ENCODE measurements around the gene FADS2. TPM values are rescaled to one million over a fixed set of nuclear protein-coding genes. Genes with fewer than 3 reads are reported as not detected.

The FADS2 gene
- total RNA-seq, 2 experiments from 2014 or later = 0.08 to 0.33 TPM

DNA sequence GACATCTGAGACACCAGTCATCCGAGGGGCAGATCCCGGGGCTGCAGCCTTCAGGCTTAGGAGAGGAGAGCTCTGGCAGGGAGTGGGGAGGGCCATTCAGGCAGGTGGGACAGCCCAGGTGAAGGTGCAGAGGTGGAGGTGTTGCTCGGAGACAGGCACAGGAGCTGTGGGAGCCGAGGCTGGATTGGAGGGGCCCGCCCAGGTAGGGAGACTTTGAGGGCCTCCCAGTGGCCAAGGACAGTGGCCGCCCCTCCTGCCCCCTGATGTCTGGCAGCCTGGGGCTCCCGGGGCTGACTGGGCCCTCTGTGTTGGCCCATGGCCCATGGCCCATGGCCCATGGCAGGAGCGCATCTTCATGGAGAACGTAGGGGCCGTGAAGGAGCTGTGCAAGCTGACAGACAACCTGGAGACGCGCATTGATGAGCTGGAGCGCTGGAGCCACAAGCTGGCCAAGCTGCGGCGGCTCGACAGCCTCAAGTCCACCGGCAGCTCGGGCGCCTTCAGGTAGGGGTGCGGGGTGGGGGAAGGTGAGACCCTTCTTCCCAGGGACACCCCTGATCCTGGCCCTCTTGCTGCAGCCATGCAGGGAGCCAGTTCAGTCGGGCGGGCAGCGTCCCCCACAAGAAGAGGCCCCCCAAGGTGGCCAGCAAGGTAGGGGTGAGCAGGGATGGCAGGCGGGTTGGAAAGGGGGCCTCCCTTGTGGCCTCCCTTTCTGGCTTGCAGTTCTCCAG, 49.0 kb upstream of the FADS2 start:
- no peak for DNase-seq
- intact Hi-C loops (cut with DNase I, micrococcal nuclease) = no loop called here
- H3K4me1 ChIP-seq (ENCODE audit: insufficient read depth, low read length) = peaks cover 22% of the 10 kb centered on the region
- no peaks in the 10 kb centered on the region for H3K9me3 ChIP-seq (ENCODE audit: control insufficient read depth in 1 of 2, insufficient read depth in 1 of 2, low read length in 2 of 2)
- ChIA-PET POLR2A (interaction anchor here (1.5 kb wide), 1 partner anchor 14 kb away, joined by 4 read pairs; the partner anchor contains the start of genes FEN1 and TMEM258), CTCF (no interaction called here)
- Mint-ChIP-seq H3K4me1 (ENCODE audit: low read depth) (peaks cover 16% of the 10 kb centered on the region), H3K4me3 (no peak overlapping the region), H3K36me3 (ENCODE audit: low read depth) (peaks cover 2% of the 10 kb centered on the region), H3K27me3 (no peaks in the 10 kb centered on the region), H3K27ac (no peak overlapping the region), H3K9me3 (no peaks in the 10 kb centered on the region)
- H3K36me3 ChIP-seq (ENCODE audit: insufficient read depth, low read length) = peaks cover 3% of the 10 kb centered on the region
- no peaks in the 10 kb centered on the region for H3K27me3 ChIP-seq (ENCODE audit: control insufficient read depth in 1 of 2, insufficient read depth in 2 of 2, low read length in 2 of 2)
- TF ChIP-seq, protein P1, sequence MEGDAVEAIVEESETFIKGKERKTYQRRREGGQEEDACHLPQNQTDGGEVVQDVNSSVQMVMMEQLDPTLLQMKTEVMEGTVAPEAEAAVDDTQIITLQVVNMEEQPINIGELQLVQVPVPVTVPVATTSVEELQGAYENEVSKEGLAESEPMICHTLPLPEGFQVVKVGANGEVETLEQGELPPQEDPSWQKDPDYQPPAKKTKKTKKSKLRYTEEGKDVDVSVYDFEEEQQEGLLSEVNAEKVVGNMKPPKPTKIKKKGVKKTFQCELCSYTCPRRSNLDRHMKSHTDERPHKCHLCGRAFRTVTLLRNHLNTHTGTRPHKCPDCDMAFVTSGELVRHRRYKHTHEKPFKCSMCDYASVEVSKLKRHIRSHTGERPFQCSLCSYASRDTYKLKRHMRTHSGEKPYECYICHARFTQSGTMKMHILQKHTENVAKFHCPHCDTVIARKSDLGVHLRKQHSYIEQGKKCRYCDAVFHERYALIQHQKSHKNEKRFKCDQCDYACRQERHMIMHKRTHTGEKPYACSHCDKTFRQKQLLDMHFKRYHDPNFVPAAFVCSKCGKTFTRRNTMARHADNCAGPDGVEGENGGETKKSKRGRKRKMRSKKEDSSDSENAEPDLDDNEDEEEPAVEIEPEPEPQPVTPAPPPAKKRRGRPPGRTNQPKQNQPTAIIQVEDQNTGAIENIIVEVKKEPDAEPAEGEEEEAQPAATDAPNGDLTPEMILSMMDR (IDR thresholded peaks at IDR 0.05) = no peak
- H3K27ac ChIP-seq (ENCODE audit: low read depth in 1 of 2, low read length in 2 of 2) = no peak overlapping the region
- ATAC-seq (ENCODE audit: poor library complexity) = no peak
- H3K4me3 ChIP-seq (ENCODE audit: low read length) = no peak overlapping the region

DNA sequence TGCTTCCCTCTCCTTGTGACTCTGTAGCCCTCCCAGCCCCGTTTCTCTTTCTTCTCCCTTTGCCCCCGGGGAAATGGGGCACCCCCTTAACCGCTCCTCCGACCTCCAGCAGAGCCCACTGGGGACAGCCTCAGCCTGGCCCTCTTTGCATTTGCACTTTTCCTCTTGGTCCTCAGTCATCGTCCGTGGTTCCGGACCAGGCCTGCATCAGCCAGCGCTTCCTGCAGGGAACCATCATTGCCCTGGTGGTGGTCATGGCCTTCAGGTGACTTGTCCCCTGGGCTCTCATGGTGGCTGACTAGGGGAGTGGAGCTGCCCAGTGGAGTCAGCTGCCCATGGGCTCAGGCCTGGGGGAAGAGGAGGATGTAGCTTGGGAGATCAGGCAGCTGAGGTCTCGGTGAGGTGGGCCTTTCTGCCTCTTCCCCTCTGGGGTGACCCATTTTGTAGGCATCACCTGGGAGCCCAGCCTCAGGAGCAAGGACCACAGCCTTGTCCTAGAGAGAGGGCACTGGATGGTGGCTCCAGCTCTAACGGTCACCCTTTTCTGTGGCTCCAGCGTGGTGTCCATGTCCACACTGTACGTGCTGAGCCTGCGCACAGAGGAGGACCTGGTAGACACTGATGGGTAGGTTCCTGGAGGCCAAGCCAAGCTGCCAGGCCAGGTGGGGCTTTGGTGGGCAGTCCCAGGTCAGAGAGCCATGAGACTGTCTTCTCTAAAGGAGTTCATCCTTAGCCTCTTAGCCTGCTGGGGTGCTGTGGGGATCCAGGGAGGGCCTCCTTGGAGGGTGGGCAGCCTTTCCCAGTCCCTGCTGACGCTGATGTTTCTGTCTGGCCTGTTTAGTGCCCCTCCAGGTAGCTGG, 48.2 kb upstream of the FADS2 start:
- TF ChIP-seq, protein P1 (IDR thresholded peaks at IDR 0.05) = no peak
- Mint-ChIP-seq H3K36me3 (ENCODE audit: low read depth) (peaks cover 11% of the 10 kb centered on the region), H3K27me3 (no peaks in the 10 kb centered on the region), H3K4me1 (ENCODE audit: low read depth) (peaks cover 16% of the 10 kb centered on the region), H3K27ac (no peak overlapping the region), H3K9me3 (no peaks in the 10 kb centered on the region), H3K4me3 (no peak overlapping the region)
- POLR2A ChIA-PET = interaction anchor here (1.5 kb wide), 1 partner anchor 13 kb away, joined by 4 read pairs; the partner anchor contains the start of genes FEN1 and TMEM258
- H3K27me3 ChIP-seq (ENCODE audit: control insufficient read depth in 1 of 2, insufficient read depth in 2 of 2, low read length in 2 of 2) = no peaks in the 10 kb centered on the region
- CTCF ChIA-PET = no interaction called here
- no peak for ATAC-seq (ENCODE audit: poor library complexity)
- H3K4me3 ChIP-seq (ENCODE audit: low read length) = no peak overlapping the region
- H3K36me3 ChIP-seq (ENCODE audit: insufficient read depth, low read length) = peaks cover 10% of the 10 kb centered on the region
- no peaks in the 10 kb centered on the region for H3K9me3 ChIP-seq (ENCODE audit: control insufficient read depth in 1 of 2, insufficient read depth in 1 of 2, low read length in 2 of 2)
- DNase-seq = no peak
- no peak overlapping the region for H3K27ac ChIP-seq (ENCODE audit: low read depth in 1 of 2, low read length in 2 of 2)
- intact Hi-C loops (cut with DNase I, micrococcal nuclease) = loop anchor here in 1 of 2 experiments (5.0 kb wide), 1 partner anchor 838 kb away; no protein-coding TSS in a partner anchor
- peaks cover 22% of the 10 kb centered on the region for H3K4me1 ChIP-seq (ENCODE audit: insufficient read depth, low read length)

DNA sequence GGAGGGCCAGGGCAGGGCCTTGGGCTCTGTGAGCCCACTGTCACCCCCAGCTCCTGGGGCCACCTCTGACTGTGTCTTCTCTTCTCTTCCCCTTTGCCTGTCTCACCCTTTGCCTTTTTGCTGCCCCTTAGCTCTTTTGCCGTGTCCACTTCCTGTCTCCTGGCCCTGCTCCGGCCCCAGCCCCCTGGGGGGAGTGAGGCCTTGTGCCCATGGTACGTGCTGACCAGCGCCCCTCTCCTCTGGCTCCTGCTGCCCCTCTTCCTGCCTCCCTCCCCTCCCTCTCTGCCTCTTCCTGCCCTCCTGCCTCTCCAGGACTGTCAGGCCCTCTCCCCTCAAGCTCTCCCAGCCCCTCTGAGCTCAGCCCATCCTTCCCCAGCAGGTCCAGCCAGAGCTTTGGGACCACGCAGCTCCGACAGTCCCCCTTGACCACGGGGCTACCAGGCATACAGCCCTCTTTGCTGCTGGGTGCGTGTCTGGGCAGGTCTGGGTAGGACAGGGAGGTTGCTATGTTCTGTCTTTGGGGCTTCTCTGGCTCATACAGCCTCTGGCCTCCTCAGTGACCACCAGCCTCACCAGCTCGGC, 47.4 kb upstream of the FADS2 start:
- ChIA-PET CTCF (interaction anchor here (2.0 kb wide), 1 partner anchor 17 kb away, joined by 6 read pairs; no protein-coding TSS in a partner anchor), POLR2A (interaction anchor here (1.5 kb wide), 1 partner anchor 12 kb away, joined by 4 read pairs; the partner anchor contains the start of genes FEN1 and TMEM258)
- no peak overlapping the region for H3K27ac ChIP-seq (ENCODE audit: low read depth in 1 of 2, low read length in 2 of 2)
- no peak for ATAC-seq (ENCODE audit: poor library complexity)
- no peak overlapping the region for H3K27ac Mint-ChIP-seq
- no peaks in the 10 kb centered on the region for H3K9me3 ChIP-seq (ENCODE audit: control insufficient read depth in 1 of 2, insufficient read depth in 1 of 2, low read length in 2 of 2)
- DNase-seq = no peak
- peaks cover 17% of the 10 kb centered on the region for H3K36me3 Mint-ChIP-seq (ENCODE audit: low read depth)
- H3K27me3 ChIP-seq (ENCODE audit: control insufficient read depth in 1 of 2, insufficient read depth in 2 of 2, low read length in 2 of 2) = no peaks in the 10 kb centered on the region
- H3K36me3 ChIP-seq (ENCODE audit: insufficient read depth, low read length) = peaks cover 17% of the 10 kb centered on the region
- H3K4me3 ChIP-seq (ENCODE audit: low read length) = no peak overlapping the region
- no peaks in the 10 kb centered on the region for H3K27me3 Mint-ChIP-seq
- peaks cover 22% of the 10 kb centered on the region for H3K4me1 ChIP-seq (ENCODE audit: insufficient read depth, low read length)
- peaks cover 12% of the 10 kb centered on the region for H3K4me1 Mint-ChIP-seq (ENCODE audit: low read depth)
- H3K4me3 Mint-ChIP-seq = no peak overlapping the region
- intact Hi-C loops (cut with DNase I, micrococcal nuclease) = loop anchor here in 1 of 2 experiments (5.0 kb wide), 1 partner anchor 838 kb away; no protein-coding TSS in a partner anchor
- no peaks in the 10 kb centered on the region for H3K9me3 Mint-ChIP-seq
- TF ChIP-seq, protein P1 (IDR thresholded peaks at IDR 0.05) = no peak

All from CD4-positive, alpha-beta T cell (primary cell).